ENCODE data around the gene DGKA.

Gene DGKA

DNA sequence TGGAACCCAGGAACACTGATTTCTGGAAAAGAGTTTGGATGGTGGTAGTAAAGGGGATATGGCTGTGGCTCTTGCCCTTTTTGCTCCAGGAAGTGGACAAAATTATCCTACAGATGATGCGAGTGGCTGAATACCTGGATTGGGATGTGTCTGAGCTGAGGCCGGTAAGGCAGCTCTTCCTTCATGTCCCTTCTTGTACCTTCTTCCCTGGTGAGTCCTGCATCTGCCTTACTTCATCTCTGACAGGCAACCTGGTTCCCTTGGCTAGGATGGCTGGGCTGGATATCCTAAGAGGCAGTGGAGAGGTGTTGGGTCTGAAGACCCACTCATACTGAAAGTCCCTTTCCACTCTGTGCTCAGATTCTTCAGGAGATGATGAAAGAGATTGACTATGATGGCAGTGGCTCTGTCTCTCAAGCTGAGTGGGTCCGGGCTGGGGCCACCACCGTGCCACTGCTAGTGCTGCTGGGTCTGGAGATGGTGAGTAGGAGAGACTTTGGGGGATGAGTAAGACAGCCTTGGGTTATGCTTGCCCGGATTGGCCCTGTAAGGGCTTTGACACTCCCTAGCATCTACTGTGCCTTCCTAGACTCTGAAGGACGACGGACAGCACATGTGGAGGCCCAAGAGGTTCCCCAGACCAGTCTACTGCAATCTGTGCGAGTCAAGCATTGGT lies 8.0 kb downstream of the DGKA start:
- POLR2A ChIA-PET = interaction anchor here (0.7 to 2.0 kb wide), 3 partner anchors 9 to 121 kb away, joined by 3 to 9 read pairs (median 7); partner anchors contain the start of genes DNAJC14, ORMDL2 and SARNP
- no peak for DNase-seq (ENCODE audit: low read depth, low spot score)
- TF ChIP-seq, protein P1, sequence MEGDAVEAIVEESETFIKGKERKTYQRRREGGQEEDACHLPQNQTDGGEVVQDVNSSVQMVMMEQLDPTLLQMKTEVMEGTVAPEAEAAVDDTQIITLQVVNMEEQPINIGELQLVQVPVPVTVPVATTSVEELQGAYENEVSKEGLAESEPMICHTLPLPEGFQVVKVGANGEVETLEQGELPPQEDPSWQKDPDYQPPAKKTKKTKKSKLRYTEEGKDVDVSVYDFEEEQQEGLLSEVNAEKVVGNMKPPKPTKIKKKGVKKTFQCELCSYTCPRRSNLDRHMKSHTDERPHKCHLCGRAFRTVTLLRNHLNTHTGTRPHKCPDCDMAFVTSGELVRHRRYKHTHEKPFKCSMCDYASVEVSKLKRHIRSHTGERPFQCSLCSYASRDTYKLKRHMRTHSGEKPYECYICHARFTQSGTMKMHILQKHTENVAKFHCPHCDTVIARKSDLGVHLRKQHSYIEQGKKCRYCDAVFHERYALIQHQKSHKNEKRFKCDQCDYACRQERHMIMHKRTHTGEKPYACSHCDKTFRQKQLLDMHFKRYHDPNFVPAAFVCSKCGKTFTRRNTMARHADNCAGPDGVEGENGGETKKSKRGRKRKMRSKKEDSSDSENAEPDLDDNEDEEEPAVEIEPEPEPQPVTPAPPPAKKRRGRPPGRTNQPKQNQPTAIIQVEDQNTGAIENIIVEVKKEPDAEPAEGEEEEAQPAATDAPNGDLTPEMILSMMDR (IDR thresholded peaks at IDR 0.05; ENCODE audit: insufficient read depth, low read length, missing control alignments) = no peak
- CTCF ChIA-PET = interaction anchor here (0.6 to 11.1 kb wide), 27 partner anchors 8 to 200 kb away, joined by 3 to 206 read pairs (median 6); partner anchors contain the start of genes DGKA, DNAJC14, GDF11 and MMP19
- H3K4me3 ChIP-seq (ENCODE audit: low read depth, low read length) = no peak overlapping the region

DNA sequence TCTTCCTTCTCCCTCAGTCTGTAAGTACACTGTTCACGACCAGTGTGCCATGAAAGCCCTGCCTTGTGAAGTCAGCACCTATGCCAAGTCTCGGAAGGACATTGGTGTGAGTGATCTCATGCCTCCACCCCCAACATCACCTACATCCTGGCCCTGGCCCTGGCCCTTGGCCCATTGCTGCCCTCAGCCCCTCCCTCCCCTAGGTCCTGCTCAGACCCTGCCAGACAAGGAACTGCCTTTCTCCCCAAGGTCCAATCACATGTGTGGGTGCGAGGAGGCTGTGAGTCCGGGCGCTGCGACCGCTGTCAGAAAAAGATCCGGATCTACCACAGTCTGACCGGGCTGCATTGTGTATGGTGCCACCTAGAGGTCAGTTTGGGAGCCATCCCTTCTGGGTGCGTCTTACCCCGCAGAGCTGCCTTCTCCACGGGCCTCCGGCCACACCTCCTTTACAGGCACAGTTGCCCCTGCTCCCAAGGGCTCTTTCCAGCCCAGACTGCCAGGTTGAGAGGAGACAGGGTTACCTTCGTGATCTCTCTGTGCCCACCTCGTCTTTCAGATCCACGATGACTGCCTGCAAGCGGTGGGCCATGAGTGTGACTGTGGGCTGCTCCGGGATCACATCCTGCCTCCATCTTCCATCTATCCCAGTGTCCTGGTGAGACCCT lies 9.2 kb downstream of the DGKA start:
- CTCF ChIA-PET = interaction anchor here (0.6 to 11.1 kb wide), 42 partner anchors 9 to 284 kb away, joined by 3 to 206 read pairs (median 4); partner anchors contain the start of genes DGKA, DNAJC14, GDF11 and MMP19
- H3K4me3 ChIP-seq (ENCODE audit: low read depth, low read length) = no peak overlapping the region
- POLR2A ChIA-PET = interaction anchor here (1.0 to 2.0 kb wide), 3 partner anchors 8 to 122 kb away, joined by 3 to 9 read pairs (median 7); partner anchors contain the start of genes DNAJC14, ORMDL2 and SARNP
- TF ChIP-seq, protein P1 (IDR thresholded peaks at IDR 0.05; ENCODE audit: insufficient read depth, low read length, missing control alignments) = peak; percentile 93
- DNase-seq (ENCODE audit: low read depth, low spot score) = no peak

DNA sequence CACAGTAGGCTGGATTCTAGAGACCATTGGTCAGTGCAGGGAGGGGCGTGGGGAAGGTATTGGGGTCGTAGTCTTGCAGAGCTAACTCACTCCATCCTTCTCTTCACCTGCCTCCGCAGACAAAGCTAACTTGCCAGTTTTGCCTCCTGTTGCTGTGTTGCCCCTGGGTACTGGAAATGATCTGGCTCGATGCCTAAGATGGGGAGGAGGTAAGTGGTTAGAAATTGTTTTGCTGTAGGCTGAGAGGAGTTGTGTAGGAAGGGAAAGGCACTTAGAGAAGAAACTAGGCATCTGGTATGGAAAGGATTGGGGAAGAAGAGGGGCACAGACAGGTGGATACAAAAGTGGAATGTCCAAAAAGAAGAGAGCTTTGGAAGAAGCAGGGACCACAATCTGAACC lies 11.1 kb downstream of the DGKA start:
- DNase-seq (ENCODE audit: low read depth, low spot score) = no peak
- TF ChIP-seq, protein P1 (IDR thresholded peaks at IDR 0.05; ENCODE audit: insufficient read depth, low read length, missing control alignments) = no peak
- H3K4me3 ChIP-seq (ENCODE audit: low read depth, low read length) = no peak overlapping the region
- CTCF ChIA-PET = interaction anchor here (1.1 to 11.1 kb wide), 7 partner anchors 9 to 203 kb away, joined by 3 to 206 read pairs (median 9); partner anchors contain the start of genes GDF11, PYM1 and SARNP
- POLR2A ChIA-PET = no interaction called here

DNA sequence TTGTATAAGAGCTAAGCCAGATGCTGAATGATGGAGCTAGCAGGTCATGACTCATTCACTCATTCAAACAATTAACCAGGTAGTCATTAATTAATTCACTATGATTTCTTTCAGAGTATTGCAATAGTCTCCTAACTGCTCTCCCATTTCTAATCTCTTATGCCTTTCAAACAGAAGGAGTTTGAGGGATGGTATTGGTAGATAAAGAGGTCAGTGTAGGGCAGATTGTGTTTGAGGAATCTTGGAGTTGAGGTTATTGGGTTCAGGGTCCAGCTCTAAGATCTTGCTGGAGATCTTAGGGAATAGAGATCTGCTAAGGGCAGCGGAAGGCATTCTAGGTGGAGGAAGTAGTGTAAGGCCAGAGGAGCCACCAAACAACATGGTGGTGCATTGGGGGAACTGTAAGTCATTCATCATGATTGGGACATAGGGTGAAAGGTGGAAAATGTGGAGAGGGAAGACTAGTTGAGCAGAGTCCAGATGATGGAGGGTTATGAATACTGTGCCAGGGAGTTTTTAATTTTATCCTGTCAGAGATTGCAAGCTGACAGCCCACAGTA lies 11.7 kb downstream of the DGKA start:
- ChIA-PET POLR2A (no interaction called here), CTCF (interaction anchor here (1.1 to 11.1 kb wide), 7 partner anchors 9 to 203 kb away, joined by 3 to 206 read pairs (median 9); partner anchors contain the start of genes GDF11, PYM1 and SARNP)
- no peak overlapping the region for H3K4me3 ChIP-seq (ENCODE audit: low read depth, low read length)
- no peak for DNase-seq (ENCODE audit: low read depth, low spot score)
- TF ChIP-seq, protein P1 (IDR thresholded peaks at IDR 0.05; ENCODE audit: insufficient read depth, low read length, missing control alignments) = no peak

DNA sequence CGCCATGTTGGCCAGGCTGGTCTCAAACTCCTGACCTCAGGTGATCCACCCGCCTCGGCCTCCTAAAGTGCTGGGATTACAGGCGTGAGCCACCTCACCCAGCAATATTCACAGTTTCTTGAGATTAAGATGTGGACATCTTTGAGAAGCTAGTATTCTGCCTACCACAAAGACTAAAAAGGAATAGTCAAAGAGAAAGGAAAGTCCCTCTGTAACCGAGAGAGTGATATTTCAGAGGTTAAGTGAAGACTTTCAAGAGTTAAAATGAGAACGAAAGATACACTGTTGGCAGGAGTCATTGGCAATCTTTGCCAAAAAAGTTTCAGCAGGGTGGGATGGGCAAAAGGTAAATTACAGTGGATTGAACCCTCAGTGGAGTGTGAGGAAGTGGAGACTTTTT lies 15.6 kb downstream of the DGKA start:
- CTCF ChIA-PET = interaction anchor here (0.8 to 16.2 kb wide), 4 partner anchors 9 to 208 kb away, joined by 3 to 206 read pairs (median 8); partner anchors contain the start of gene DGKA
- no peak for DNase-seq (ENCODE audit: low read depth, low spot score)
- POLR2A ChIA-PET = no interaction called here
- no peak overlapping the region for H3K4me3 ChIP-seq (ENCODE audit: low read depth, low read length)
- TF ChIP-seq, protein P1 (IDR thresholded peaks at IDR 0.05; ENCODE audit: insufficient read depth, low read length, missing control alignments) = no peak
